ENCODE data around the gene PVALB. TPM values are rescaled to one million over a fixed set of nuclear protein-coding genes. Genes with fewer than 3 reads are reported as not detected.
A peak's percentile ranks its signal among the peaks of the same experiment; 100 is the strongest.

The PVALB gene
- total and polyA plus RNA-seq, 10 of the 15 experiments (the other 5 are each of a cell fraction or from before 2014, with no cell fraction given), result not detected

GRCh38 chr22:36856792-36857135, 39.9 kb upstream of the PVALB start (continued):
- no peak for TF ChIP-seq E2F8 (IDR thresholded peaks at IDR 0.05; ENCODE audit: low read depth, partially characterized antibody)
- TF ChIP-seq ZBTB40 (IDR thresholded peaks at IDR 0.05; ENCODE audit: borderline replicate concordance), result no peak
- no peak for TF ChIP-seq ZNF592 (IDR thresholded peaks at IDR 0.05)
- no peak for TF ChIP-seq POLR2AphosphoS5 (IDR thresholded peaks at IDR 0.05; ENCODE audit: low read length)
- TF ChIP-seq MYC (IDR thresholded peaks at IDR 0.05; ENCODE audit: insufficient read depth, insufficient read length, insufficient replicate concordance, low read length, severe bottlenecking), result no peak
- TF ChIP-seq YBX1 (IDR thresholded peaks at IDR 0.05), result no peak
- TF ChIP-seq ZNF217 (IDR thresholded peaks at IDR 0.05), result peak; percentile 70; the same call in 1 of the 2 replicates
- TF ChIP-seq ZBTB33 (IDR thresholded peaks at IDR 0.05), result no peak
- TF ChIP-seq FOS (IDR thresholded peaks at IDR 0.05; ENCODE audit: borderline replicate concordance, extremely low read depth, insufficient read length), result no peak
- TF ChIP-seq ZNF687 (IDR thresholded peaks at IDR 0.05), result 0 out of 2 replicates have a peak, but pooled peaks have one; percentile 7
- no peak for TF ChIP-seq POU2F2 (IDR thresholded peaks at IDR 0.05; ENCODE audit: borderline replicate concordance, low read depth, low read length)
- no peak for TF ChIP-seq CEBPB (IDR thresholded peaks at IDR 0.05; ENCODE audit: borderline replicate concordance in 1 of 2, low read depth in 2 of 2, low read length in 2 of 2)

Measured in GM12878 (cell line).